Testis (tissue), 3 donors: Measurements from ENCODE around the gene AATK. TPM values are rescaled to one million over a fixed set of nuclear protein-coding genes. Genes with fewer than 3 reads are reported as not detected.

ENCODE experiments used
- DNase-seq: peaks from one replicate; pipeline ENCODE4 v3.0.0-alpha.2; 2019
- H3K27ac ChIP-seq, 2 donors: fragments of 200-600 bp; sonication (generic); one replicate each; pipeline ENCODE4 v1.5.1; 2019
- H3K27me3 ChIP-seq: fragments of 200-600 bp; sonication (generic); one replicate; pipeline ENCODE4 v1.5.1; 2019
- H3K36me3 ChIP-seq: fragments of 200-600 bp; sonication (generic); one replicate; pipeline ENCODE4 v1.5.1; 2017; ENCODE audit warnings: low read depth; ENCODE audit errors: missing control alignments
- H3K4me1 ChIP-seq: fragments of 200-600 bp; sonication (generic); one replicate; pipeline ENCODE4 v1.5.1; 2019
- H3K4me3 ChIP-seq, 2 donors: fragments of 200-600 bp; sonication (generic); one replicate each; pipeline ENCODE4 v1.5.1; 2017 to 2019
- H3K9me3 ChIP-seq: fragments of 200-600 bp; sonication (generic); one replicate; pipeline ENCODE4 v1.5.1; 2017
- CTCF ChIP-seq, 3 experiments: fragments of 450-650 bp in 2 of 3; fragments of 200-600 bp in 1 of 3; sonication (generic) in 1 of 3; IDR thresholded peaks; one replicate each; pipeline ENCODE4 v1.5.1; 2016 to 2019; ENCODE audit warnings: antibody characterized with exemption in 3 of 3, mild to moderate bottlenecking in 2 of 3, moderate library complexity in 1 of 3
- POLR2A ChIP-seq: fragments of 450-650 bp; IDR thresholded peaks from one replicate; pipeline ENCODE4 v1.6.1; 2017; ENCODE audit warnings: antibody characterized with exemption, mild to moderate bottlenecking, moderate library complexity
- WGBS, 2 donors: methylation state at CpG; one replicate each; pipeline ENCODE4 v1.1.5; 2018; 5-methylcytosine and 5-hydroxymethylcytosine counted together
- intact Hi-C: fragments of 100-400 bp; cut with DNase I; formaldehyde crosslinking; loops from one replicate; pipeline ENCODE4 v1.15.1; 2023; ENCODE audit warnings: low total_unique reads
- polyA plus RNA-seq: library from polyadenylated mRNA; stranded (reverse); fragments of 350-450 nt; fragmentation: Illumina TruSeq; extraction: RNeasy Lipid Tissue Mini Kit (QIAGEN cat#74804); gene quantifications from one replicate; pipeline ENCODE4 v1.2.3, GENCODE V29; 2014; ENCODE audit warnings: low read depth, low replicate concordance; ENCODE audit not compliant: insufficient read depth
- total RNA-seq, 2 donors: library from RNA; depleted of rRNA; stranded (reverse); fragments of >200 nt; gene quantifications; one replicate each; pipeline ENCODE4 v1.2.3, GENCODE V29; 2016

The AATK gene
- total and polyA plus RNA-seq, 3 donors from 2014 or later, result 3.5 to 5.6 (median 3.8) TPM

GRCh38 chr17:81142301-81143199, 23.5 kb downstream of the AATK start:
- intact Hi-C loops, result no loop called here
- H3K4me3 ChIP-seq, result no peak overlapping the region

GRCh38 chr17:81140695-81141094, 25.3 kb downstream of the AATK start:
- 93 to 96% methylated on average over 25 to 36 of the region's 37 CpGs for WGBS, 2 donors
- peaks cover 11% of the 10 kb centered on the region for H3K4me1 ChIP-seq
- H3K4me3 ChIP-seq, result no peak overlapping the region
- no peak for DNase-seq
- intact Hi-C loops, result no loop called here
- TF ChIP-seq POLR2A, result no peak
- no peak for TF ChIP-seq CTCF (IDR thresholded peaks at IDR 0.05)
- H3K36me3 ChIP-seq, result no peaks in the 10 kb centered on the region
- no peak overlapping the region for H3K27ac ChIP-seq
- no peaks in the 10 kb centered on the region for H3K9me3 ChIP-seq
- H3K27me3 ChIP-seq, result no peaks in the 10 kb centered on the region

More at GRCh38 chr17:81142301-81143199, 23.5 kb downstream of the AATK start:
- 40 to 46% methylated on average over 11 to 25 of the region's 25 CpGs for WGBS, 2 donors
- TF ChIP-seq POLR2A, result no peak
- TF ChIP-seq CTCF (IDR thresholded peaks at IDR 0.05), result peak; percentile 59 to 67 (median 61)
- peak; percentile 90 for DNase-seq
- peak overlapping the region in 1 of 2 donors; percentile 71 for H3K27ac ChIP-seq
- H3K4me1 ChIP-seq, result peaks cover 11% of the 10 kb centered on the region
- H3K36me3 ChIP-seq, result no peaks in the 10 kb centered on the region
- no peaks in the 10 kb centered on the region for H3K27me3 ChIP-seq
- H3K9me3 ChIP-seq, result no peaks in the 10 kb centered on the region

- intact Hi-C loops, result no loop called here
- 84 to 92% methylated on average over 8 of the region's 8 CpGs for WGBS, 2 donors
- no peak for DNase-seq
- H3K27ac ChIP-seq, result no peak overlapping the region
- H3K4me1 ChIP-seq, result peaks cover 11% of the 10 kb centered on the region
- H3K9me3 ChIP-seq, result no peaks in the 10 kb centered on the region
- TF ChIP-seq POLR2A (no peak), CTCF (IDR thresholded peaks at IDR 0.05) (no peak)
- H3K36me3 ChIP-seq, result no peaks in the 10 kb centered on the region
- H3K27me3 ChIP-seq, result no peaks in the 10 kb centered on the region
- no peak overlapping the region for H3K4me3 ChIP-seq
Measured at GRCh38 chr17:81140018-81140417, 26.0 kb downstream of the AATK start.

- no peak for DNase-seq
- no peaks in the 10 kb centered on the region for H3K9me3 ChIP-seq
- no peak overlapping the region for H3K4me3 ChIP-seq
- WGBS, 2 donors, result 85 to 87% methylated on average over 7 to 8 of the region's 8 CpGs
- H3K36me3 ChIP-seq, result no peaks in the 10 kb centered on the region
- TF ChIP-seq CTCF (IDR thresholded peaks at IDR 0.05) (no peak), POLR2A (no peak)
- peaks cover 11% of the 10 kb centered on the region for H3K4me1 ChIP-seq
- no peak overlapping the region for H3K27ac ChIP-seq
- intact Hi-C loops, result no loop called here
- H3K27me3 ChIP-seq, result no peaks in the 10 kb centered on the region
Measured at GRCh38 chr17:81139428-81139827, 26.6 kb downstream of the AATK start.

GRCh38 chr17:81138500-81138899, 27.5 kb downstream of the AATK start:
- 72 to 74% methylated on average over 25 of the region's 25 CpGs for whole genome bisulfite sequencing, 2 donors
- intact Hi-C loops, result no loop called here
- DNase-seq, result no peak
- no peak overlapping the region for H3K4me3 ChIP-seq
- TF ChIP-seq POLR2A (no peak), CTCF (IDR thresholded peaks at IDR 0.05) (no peak)
- H3K36me3 ChIP-seq, result no peaks in the 10 kb centered on the region
- peaks cover 10% of the 10 kb centered on the region for H3K4me1 ChIP-seq
- H3K27me3 ChIP-seq, result no peaks in the 10 kb centered on the region
- no peak overlapping the region for H3K27ac ChIP-seq
- no peaks in the 10 kb centered on the region for H3K9me3 ChIP-seq
